ENCODE measurements around the gene UGP2. TPM values are rescaled to one million over a fixed set of nuclear protein-coding genes. Genes with fewer than 3 reads are reported as not detected.

UGP2 gene
- total and polyA plus RNA-seq, 2 of the 8 experiments (the other 6 are each of a cell fraction or from before 2014, with no cell fraction given): 278 to 956 TPM

DNA sequence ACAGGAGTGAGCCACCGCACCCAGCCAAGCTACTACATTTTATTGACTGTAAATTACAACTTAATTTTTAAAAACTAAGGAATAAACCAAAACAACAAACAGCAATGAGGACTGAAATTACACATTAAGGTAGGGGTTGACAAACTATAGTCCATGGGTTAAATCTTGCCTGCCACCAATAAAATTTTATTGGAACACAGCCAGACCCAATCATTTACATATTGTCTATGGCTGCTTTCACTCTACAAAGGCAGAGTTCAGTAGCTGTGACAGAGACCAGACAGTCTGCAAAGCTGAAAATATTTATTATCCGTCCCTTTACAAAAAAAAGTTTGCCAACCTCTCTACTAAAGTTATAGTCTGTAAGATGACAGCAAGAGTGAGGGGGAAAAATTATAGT, 24.3 kb upstream of the UGP2 start (continued):
- TF ChIP-seq CHD7 (IDR thresholded peaks at IDR 0.05; ENCODE audit: insufficient replicate concordance, low read length): no peak
- TF ChIP-seq TEAD4 (IDR thresholded peaks at IDR 0.05; ENCODE audit: low read depth, low read length): no peak
- TF ChIP-seq CHD2 (IDR thresholded peaks at IDR 0.05; ENCODE audit: low read length): no peak
- TF ChIP-seq BACH1 (IDR thresholded peaks at IDR 0.05; ENCODE audit: low read length): no peak
- TF ChIP-seq PHF8 (conservative IDR thresholded peaks at IDR 0.05; ENCODE audit: low read depth, low read length): no peak
- no peak for TF ChIP-seq BRCA1 (IDR thresholded peaks at IDR 0.05; ENCODE audit: low read depth, low read length)

Data from H1 (cell line).